Omental fat pad (tissue), 4 donors: ENCODE measurements around the gene TBC1D14. TPM values are rescaled to one million over a fixed set of nuclear protein-coding genes. Genes with fewer than 3 reads are reported as not detected.

ENCODE experiments used
- ATAC-seq: fragments of 150-250 bp; one replicate; pipeline ENCODE4 v1.9.1; 2016; ENCODE audit warnings: mild to moderate bottlenecking, moderate library complexity; ENCODE audit not compliant: low FRiP score
- DNase-seq: peaks from one replicate; pipeline ENCODE4 v3.0.0-alpha.2; 2019; ENCODE audit warnings: low spot score
- CTCF ChIP-seq, 3 donors: fragments of 450-650 bp; IDR thresholded peaks; one replicate each; pipeline ENCODE4 v1.5.1; 2016 to 2017; ENCODE audit warnings: antibody characterized with exemption in 3 of 3, mild to moderate bottlenecking in 3 of 3, moderate library complexity in 2 of 3
- total RNA-seq, 4 donors: library from RNA; depleted of rRNA; stranded (reverse); fragments of >200 nt; gene quantifications; one replicate each; pipeline ENCODE4 v1.1.0, GENCODE V29; 2016

Gene TBC1D14
- total RNA-seq, 4 donors from 2014 or later: 38.0 to 58.2 (median 56.8) TPM

DNA sequence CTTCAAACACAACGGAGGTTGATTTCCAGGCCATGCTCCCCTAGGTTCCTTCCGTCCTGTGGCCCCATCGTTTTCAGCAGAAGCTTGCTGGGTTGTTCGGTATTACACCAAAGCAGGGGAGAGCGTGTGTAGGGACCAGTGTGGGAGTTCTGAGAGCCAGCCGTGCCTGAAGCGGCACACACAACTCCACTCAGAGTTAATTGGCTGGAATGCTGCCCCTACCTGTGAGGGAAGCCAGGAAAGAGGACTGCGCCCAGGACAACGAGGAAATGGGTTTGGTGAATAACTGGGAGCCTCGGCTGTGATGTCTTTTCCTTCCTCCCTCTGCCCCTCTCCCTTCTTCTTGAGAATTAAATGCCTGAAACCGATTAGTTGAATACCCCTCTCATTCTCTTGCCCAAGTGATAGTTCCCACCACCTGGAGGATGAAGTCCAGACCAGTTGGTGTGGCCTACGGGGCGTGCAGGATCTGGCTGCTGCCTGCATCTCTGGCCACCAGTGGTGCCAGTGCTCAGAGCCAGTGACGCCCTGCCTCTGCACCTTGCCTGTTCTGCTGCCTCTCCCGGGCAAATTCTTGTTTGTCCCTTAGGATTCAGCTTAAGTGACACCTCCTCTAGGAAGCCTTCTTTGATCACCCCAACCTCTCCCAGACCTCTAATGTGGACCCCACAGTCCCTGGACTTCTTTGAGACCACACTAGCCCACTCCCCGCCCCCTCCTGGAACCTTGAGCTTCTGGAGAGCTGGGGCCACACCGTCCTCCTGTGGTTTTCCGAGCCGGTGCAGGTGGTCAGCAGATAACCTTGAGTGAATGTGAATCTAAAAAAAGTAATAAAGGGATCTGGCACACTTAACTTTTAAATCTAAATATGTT, 33.6 kb downstream of the TBC1D14 start:
- TF ChIP-seq CTCF (IDR thresholded peaks at IDR 0.05): no peak
- DNase-seq: no peak
- ATAC-seq: no peak

DNA sequence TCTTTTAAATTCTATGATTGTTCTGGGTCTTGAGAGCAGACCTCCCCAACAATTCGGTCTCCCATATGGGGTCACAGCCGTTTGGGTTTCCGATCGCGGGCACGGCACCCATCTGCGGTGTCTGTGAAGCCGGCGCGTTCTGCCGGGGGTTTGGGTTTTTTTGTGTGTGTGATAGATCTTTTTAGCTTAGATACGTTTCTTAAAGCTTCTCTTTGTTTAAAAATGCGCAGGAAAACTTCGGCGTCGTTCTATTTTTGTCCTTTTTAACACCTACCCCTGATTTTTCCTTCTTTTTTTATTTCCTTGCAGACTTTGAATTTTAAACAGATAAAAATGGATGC, 34.2 kb downstream of the TBC1D14 start:
- no peak for DNase-seq
- no peak for TF ChIP-seq CTCF (IDR thresholded peaks at IDR 0.05)
- no peak for ATAC-seq

- TF ChIP-seq CTCF (IDR thresholded peaks at IDR 0.05): no peak
- DNase-seq (no peak), ATAC-seq (no peak)
Measured at GRCh38 chr4:6944301-6945051, 34.9 kb downstream of the TBC1D14 start.

DNA sequence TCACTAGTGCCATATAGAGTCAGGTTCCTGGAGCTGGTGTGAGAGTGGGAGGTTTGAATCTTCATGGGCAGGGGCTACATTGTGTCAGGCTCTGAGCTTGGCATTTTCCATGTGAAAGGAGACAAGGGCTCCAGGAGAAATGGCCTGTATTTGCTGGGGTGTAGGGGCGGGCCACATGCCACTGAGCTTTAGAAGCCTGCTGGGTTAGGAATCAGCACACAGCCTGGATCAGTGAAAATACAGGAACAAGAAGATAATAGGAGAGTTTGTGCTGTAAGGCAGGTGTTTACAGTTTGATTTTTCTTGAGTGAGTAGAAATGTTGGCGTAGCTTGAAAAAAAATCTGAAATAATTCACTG, 35.4 kb downstream of the TBC1D14 start:
- no peak for TF ChIP-seq CTCF (IDR thresholded peaks at IDR 0.05)
- ATAC-seq (no peak), DNase-seq (no peak)

- ATAC-seq (no peak), DNase-seq (no peak)
- TF ChIP-seq CTCF (IDR thresholded peaks at IDR 0.05): no peak
Measured at GRCh38 chr4:6946497-6946896, 36.9 kb downstream of the TBC1D14 start.

GRCh38 chr4:6948134-6948460, 38.5 kb downstream of the TBC1D14 start:
- ATAC-seq: no peak
- no peak for TF ChIP-seq CTCF (IDR thresholded peaks at IDR 0.05)
- no peak for DNase-seq
